BLaER1 (cell line): Measurements from ENCODE around the gene OIT3.

Source experiments
- H3K27ac ChIP-seq: shearing (Covaris generic); formaldehyde crosslinking; 2 replicates; pipeline ENCODE4 v1.8.1; 2022
- H3K27me3 ChIP-seq: shearing (Covaris generic); formaldehyde crosslinking; 2 replicates; pipeline ENCODE4 v1.8.1; 2022
- H3K36me3 ChIP-seq: shearing (Covaris generic); formaldehyde crosslinking; 2 replicates; pipeline ENCODE4 v1.8.1; 2022
- H3K4me1 ChIP-seq: shearing (Covaris generic); formaldehyde crosslinking; 2 replicates; pipeline ENCODE4 v1.8.1; 2022
- H3K4me2 ChIP-seq: shearing (Covaris generic); formaldehyde crosslinking; 2 replicates; pipeline ENCODE4 v1.8.1; 2022
- H3K4me3 ChIP-seq: shearing (Covaris generic); formaldehyde crosslinking; 2 replicates; pipeline ENCODE4 v1.8.1; 2022
- H3K9ac ChIP-seq: shearing (Covaris generic); formaldehyde crosslinking; 2 replicates; pipeline ENCODE4 v1.8.1; 2022
- H3K9me3 ChIP-seq: shearing (Covaris generic); formaldehyde crosslinking; 2 replicates; pipeline ENCODE4 v1.8.1; 2022
- H4K20me1 ChIP-seq: shearing (Covaris generic); formaldehyde crosslinking; 2 replicates; pipeline ENCODE4 v1.8.1; 2022
- Cebpa-rat ChIP-seq: shearing (Covaris generic); IDR thresholded peaks from 2 replicates; pipeline ENCODE4 v1.8.1; 2022

OIT3 gene

DNA sequence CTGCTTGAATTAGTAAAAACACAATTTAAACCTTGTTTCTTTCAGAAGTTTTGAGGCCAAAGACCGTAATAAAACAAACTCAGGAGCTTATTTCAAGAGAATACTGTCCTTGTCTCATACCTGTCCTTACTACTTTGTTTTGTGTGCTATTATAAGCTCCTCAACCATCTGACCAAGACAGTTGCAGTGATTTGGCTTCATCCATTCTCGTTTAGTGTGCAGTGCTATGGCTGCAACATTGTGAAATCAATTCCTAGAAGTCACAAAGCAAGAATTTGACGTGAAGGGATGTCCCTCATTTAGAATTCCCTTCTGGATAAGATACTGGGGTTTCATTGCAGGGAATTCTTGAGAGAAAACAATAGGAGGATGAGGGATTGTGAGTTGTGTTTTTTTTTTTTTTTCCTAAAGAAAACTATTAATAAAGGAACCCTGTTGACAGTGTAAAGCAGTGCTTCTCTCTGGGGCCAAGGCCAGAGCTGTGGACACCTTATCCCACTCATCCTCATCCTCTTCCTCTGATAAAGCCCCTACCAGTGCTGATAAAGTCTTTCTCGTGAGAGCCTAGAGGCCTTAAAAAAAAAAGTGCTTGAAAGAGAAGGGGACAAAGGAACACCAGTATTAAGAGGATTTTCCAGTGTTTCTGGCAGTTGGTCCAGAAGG, at the start of gene OIT3:
TSS of gene OIT3 (plus strand) at position 604 of the 663 bp plus-strand sequence. CDS start 60 bp downstream, outside the sequence.
- H3K4me1 ChIP-seq: peaks cover 7% of the 10 kb centered on the region
- H4K20me1 ChIP-seq: no peaks in the 10 kb centered on the region

DNA sequence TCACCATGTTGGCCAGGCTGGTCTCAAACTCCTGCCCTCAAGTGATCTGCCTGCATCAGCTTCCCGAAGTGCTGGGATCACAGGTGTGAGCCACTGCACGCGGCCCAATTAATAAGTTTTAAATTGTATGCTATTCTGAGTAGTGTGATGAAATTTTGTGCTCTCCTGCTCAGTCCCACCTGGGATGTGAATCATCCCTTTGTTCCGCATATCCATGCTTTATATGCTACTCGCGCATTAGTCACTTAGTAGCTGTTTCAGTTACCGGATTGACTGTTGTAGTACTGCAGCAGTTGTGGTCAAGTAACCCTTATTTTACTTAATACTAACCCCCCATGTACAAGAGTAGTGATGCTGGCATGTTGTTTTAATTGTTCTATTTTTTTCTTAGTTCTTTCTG, 47.3 kb upstream of the OIT3 start:
- H3K27ac ChIP-seq: no peak overlapping the region

More for the DNA sequence above, at the start of gene OIT3:
- Histone ChIP-seq H3K27me3 (no peaks in the 10 kb centered on the region), H3K36me3 (peaks cover 7% of the 10 kb centered on the region), H3K9ac (no peak within 1 kb of the TSS), H3K4me3 (no peak within 1 kb of the TSS), H3K27ac (no peak within 1 kb of the TSS), H3K4me2 (no peak within 1 kb of the TSS), H3K9me3 (peaks cover 11% of the 10 kb centered on the region; the same call in 1 of the 2 replicates)
- TF ChIP-seq Cebpa-rat: no peak

DNA sequence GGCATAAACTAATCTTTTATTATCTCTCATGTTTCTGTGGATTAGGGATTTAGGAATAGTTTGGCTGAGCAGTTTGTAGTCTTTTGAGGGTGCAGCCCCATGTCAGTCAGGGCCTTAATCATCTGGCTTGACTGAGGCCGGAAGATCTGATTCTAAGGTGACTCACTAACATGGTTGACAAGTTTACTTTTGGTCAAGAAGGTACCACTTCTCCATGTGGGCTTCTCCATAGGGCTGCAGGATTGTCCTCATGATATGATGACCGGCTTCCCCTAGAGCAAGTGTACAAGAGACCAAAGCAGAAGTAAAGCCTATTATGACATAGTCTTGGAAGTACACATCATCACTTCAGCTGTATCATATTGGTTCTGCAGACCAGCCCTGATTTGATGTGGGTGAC, 45.9 kb upstream of the OIT3 start:
- H3K27ac ChIP-seq: no peak overlapping the region
- TF ChIP-seq Cebpa-rat: no peak
- H3K4me2 ChIP-seq: no peak overlapping the region
- H4K20me1 ChIP-seq: no peaks in the 10 kb centered on the region
- H3K9me3 ChIP-seq: peaks cover 32% of the 10 kb centered on the region
- no peak overlapping the region for H3K9ac ChIP-seq
- no peaks in the 10 kb centered on the region for H3K27me3 ChIP-seq
- no peaks in the 10 kb centered on the region for H3K4me1 ChIP-seq
- peaks cover 11% of the 10 kb centered on the region for H3K36me3 ChIP-seq
- H3K4me3 ChIP-seq: no peak overlapping the region

More for the DNA sequence above, 47.3 kb upstream of the OIT3 start:
- no peak overlapping the region for H3K4me3 ChIP-seq
- no peaks in the 10 kb centered on the region for H4K20me1 ChIP-seq
- peaks cover 20% of the 10 kb centered on the region for H3K9me3 ChIP-seq
- no peaks in the 10 kb centered on the region for H3K27me3 ChIP-seq
- no peak overlapping the region for H3K4me2 ChIP-seq
- H3K36me3 ChIP-seq: peaks cover 2% of the 10 kb centered on the region
- TF ChIP-seq Cebpa-rat: no peak
- H3K9ac ChIP-seq: no peak overlapping the region
- H3K4me1 ChIP-seq: no peaks in the 10 kb centered on the region

DNA sequence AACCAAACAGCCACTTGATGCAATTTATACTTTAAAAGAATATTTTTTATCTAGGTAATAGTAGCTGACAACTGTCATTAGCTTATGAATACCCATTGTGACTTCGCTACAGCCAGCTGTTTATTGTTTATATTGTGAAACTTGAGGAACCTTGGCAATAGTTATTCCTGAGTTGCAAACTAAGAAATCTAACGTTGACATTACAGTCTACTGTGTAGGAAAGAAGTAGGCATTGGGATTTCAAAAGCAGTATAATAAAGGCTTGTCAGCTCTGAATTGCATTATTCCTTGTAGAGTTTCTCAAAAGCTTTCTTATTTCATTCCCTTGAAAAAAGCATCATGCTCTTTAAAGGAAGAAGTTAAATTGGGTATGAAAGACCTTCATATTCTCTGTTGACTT, 42.7 kb upstream of the OIT3 start:
- Histone ChIP-seq H3K36me3 (peaks cover 11% of the 10 kb centered on the region), H3K9ac (no peak overlapping the region), H3K27ac (no peak overlapping the region), H3K4me2 (no peak overlapping the region), H3K4me1 (no peaks in the 10 kb centered on the region), H3K4me3 (no peak overlapping the region), H4K20me1 (no peaks in the 10 kb centered on the region), H3K27me3 (no peaks in the 10 kb centered on the region), H3K9me3 (peaks cover 34% of the 10 kb centered on the region)
- TF ChIP-seq Cebpa-rat: no peak

DNA sequence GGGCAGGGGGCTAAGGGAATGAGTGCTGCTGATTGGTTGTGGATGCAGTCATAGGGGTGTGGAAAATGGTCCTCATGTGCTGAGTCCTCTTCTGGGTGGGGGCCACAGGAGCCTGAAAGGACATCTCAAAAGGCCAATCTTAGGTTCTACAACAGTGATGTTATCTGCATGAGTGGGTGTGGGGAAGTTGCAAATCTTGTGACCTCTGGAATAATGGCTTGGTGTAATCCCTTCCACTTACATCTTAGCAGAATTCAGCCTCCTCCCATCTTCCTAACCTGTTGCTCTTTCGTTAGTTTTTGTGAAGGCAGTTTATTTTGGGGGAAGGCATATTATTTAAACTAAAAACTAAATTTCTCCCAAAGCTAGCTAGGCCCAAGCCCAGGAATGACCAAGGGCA, 42.0 kb upstream of the OIT3 start:
- Histone ChIP-seq H3K9ac (no peak overlapping the region), H3K27ac (no peak overlapping the region), H3K27me3 (no peaks in the 10 kb centered on the region), H4K20me1 (no peaks in the 10 kb centered on the region), H3K4me2 (no peak overlapping the region), H3K4me1 (no peaks in the 10 kb centered on the region), H3K36me3 (peaks cover 11% of the 10 kb centered on the region), H3K9me3 (peaks cover 34% of the 10 kb centered on the region), H3K4me3 (no peak overlapping the region)
- no peak for TF ChIP-seq Cebpa-rat

DNA sequence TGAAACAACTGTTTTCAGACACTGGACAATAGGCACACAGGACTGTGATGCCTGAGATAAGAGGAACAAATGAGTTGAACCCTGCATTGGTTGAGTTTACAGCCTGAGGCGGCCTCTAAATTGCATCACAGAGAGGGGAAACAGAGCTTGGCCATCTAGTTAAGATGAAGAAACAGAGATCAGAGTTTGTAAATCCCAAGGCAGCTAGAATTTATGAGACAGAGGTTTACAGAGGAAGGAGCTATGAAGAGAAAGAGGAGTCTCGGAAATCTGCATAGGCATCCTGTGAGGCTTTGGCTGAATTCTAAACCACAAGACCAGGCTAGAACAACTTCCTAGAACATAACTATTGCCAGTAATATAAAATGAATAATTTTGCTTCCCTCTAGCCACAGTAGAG, 41.0 kb upstream of the OIT3 start:
- no peak overlapping the region for H3K27ac ChIP-seq
- no peaks in the 10 kb centered on the region for H3K4me1 ChIP-seq
- H3K9me3 ChIP-seq: peaks cover 34% of the 10 kb centered on the region
- H3K27me3 ChIP-seq: no peaks in the 10 kb centered on the region
- no peak overlapping the region for H3K4me3 ChIP-seq
- no peaks in the 10 kb centered on the region for H4K20me1 ChIP-seq
- no peak overlapping the region for H3K9ac ChIP-seq
- H3K36me3 ChIP-seq: peaks cover 11% of the 10 kb centered on the region
- TF ChIP-seq Cebpa-rat: no peak
- no peak overlapping the region for H3K4me2 ChIP-seq

DNA sequence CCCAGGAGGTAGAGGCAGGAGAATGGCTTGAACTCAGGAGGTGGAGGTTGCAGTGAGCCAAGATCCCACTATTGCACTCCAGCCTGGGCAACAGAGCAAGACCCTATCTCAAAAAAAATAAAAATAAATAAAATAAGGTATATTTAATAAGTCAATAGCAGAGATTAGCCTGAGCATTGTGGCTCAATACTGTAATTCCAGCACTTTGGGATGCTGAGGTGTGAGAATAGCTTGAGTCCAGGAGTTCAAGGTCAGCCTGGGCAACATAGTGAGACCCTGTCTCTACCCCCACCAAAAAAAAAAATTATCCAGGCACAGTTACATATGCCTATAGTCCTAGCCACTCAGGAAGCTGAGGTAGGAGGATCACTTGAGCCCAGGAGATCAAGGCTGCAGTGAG, 38.4 kb upstream of the OIT3 start:
- H3K9ac ChIP-seq: no peak overlapping the region
- H3K9me3 ChIP-seq: peaks cover 25% of the 10 kb centered on the region
- no peak overlapping the region for H3K27ac ChIP-seq
- peaks cover 16% of the 10 kb centered on the region for H3K36me3 ChIP-seq
- H4K20me1 ChIP-seq: no peaks in the 10 kb centered on the region
- H3K4me2 ChIP-seq: no peak overlapping the region
- no peaks in the 10 kb centered on the region for H3K4me1 ChIP-seq
- H3K27me3 ChIP-seq: no peaks in the 10 kb centered on the region
- no peak overlapping the region for H3K4me3 ChIP-seq
- no peak for TF ChIP-seq Cebpa-rat

DNA sequence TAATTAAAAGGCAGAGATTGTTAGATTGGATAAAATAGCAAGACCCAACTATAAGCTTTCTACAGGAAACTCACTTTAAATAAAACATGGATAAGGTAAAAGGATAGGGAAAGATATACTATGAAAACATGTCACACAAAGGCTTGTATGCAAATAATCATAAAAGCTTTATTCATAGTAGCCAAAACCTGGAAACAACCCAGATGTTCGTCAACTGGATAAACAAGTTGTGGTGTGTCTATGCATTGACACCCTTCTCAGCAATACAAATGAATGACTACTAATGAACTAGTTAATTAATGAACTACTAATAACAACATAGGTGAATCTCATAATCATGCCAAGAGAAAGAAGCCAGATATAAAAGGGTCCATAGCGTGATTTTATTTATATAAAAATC, 37.7 kb upstream of the OIT3 start:
- Histone ChIP-seq H3K27ac (no peak overlapping the region), H3K9me3 (peaks cover 18% of the 10 kb centered on the region), H3K9ac (no peak overlapping the region), H3K4me2 (no peak overlapping the region), H3K36me3 (peaks cover 22% of the 10 kb centered on the region), H3K27me3 (no peaks in the 10 kb centered on the region), H3K4me1 (no peaks in the 10 kb centered on the region), H4K20me1 (no peaks in the 10 kb centered on the region), H3K4me3 (no peak overlapping the region)
- TF ChIP-seq Cebpa-rat: no peak

DNA sequence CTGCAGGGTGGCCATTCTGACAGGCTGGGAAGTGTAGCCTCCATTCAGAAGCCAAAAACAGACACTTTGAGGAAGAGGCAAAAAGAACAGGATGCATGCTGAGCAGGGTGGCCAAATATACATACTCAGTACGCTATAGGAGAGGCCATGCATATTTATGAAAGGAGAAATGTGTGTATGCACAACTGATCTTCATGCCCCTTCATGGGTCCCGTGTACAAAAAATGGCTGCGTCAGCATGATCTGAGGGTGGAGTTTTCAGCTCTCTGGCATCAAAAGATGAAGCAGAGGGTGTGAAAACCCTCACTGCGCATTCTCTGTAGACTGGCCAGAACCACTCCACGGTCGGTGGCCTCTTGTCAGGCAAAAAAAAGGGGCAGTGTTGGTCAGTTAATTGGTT, 35.5 kb upstream of the OIT3 start:
- Histone ChIP-seq H3K36me3 (peaks cover 27% of the 10 kb centered on the region), H3K4me1 (no peaks in the 10 kb centered on the region), H3K4me2 (no peak overlapping the region), H4K20me1 (no peaks in the 10 kb centered on the region), H3K9me3 (no peaks in the 10 kb centered on the region), H3K4me3 (no peak overlapping the region), H3K9ac (no peak overlapping the region), H3K27ac (no peak overlapping the region), H3K27me3 (no peaks in the 10 kb centered on the region)
- no peak for TF ChIP-seq Cebpa-rat

DNA sequence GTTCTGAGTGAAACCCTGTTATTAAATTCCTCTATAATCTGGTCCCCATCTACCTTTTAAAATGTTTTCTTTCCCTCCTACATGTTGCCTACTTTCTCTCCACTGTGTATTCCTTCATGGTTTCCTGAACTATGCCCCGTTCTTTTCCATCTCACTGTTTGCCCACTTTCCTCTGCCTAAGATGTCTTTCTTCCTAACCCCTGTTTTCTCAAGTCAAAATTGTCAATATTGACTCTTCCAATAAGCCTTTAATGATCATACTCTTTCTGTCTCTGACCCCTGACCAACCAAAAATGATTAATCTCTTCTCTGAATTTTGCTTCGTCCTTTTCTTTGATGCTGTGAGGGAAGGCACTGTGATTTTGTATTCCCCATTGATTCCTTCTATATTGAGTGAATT, 30.6 kb upstream of the OIT3 start:
- H3K9me3 ChIP-seq: no peaks in the 10 kb centered on the region
- no peaks in the 10 kb centered on the region for H3K4me1 ChIP-seq
- H3K4me3 ChIP-seq: no peak overlapping the region
- no peaks in the 10 kb centered on the region for H4K20me1 ChIP-seq
- H3K36me3 ChIP-seq: peaks cover 27% of the 10 kb centered on the region
- no peaks in the 10 kb centered on the region for H3K27me3 ChIP-seq
- H3K4me2 ChIP-seq: no peak overlapping the region
- no peak overlapping the region for H3K9ac ChIP-seq
- H3K27ac ChIP-seq: no peak overlapping the region
- no peak for TF ChIP-seq Cebpa-rat
